Measurements from ENCODE around the gene BET1L.
A peak's percentile ranks its signal among the peaks of the same experiment; 100 is the strongest.

The BET1L gene

DNA sequence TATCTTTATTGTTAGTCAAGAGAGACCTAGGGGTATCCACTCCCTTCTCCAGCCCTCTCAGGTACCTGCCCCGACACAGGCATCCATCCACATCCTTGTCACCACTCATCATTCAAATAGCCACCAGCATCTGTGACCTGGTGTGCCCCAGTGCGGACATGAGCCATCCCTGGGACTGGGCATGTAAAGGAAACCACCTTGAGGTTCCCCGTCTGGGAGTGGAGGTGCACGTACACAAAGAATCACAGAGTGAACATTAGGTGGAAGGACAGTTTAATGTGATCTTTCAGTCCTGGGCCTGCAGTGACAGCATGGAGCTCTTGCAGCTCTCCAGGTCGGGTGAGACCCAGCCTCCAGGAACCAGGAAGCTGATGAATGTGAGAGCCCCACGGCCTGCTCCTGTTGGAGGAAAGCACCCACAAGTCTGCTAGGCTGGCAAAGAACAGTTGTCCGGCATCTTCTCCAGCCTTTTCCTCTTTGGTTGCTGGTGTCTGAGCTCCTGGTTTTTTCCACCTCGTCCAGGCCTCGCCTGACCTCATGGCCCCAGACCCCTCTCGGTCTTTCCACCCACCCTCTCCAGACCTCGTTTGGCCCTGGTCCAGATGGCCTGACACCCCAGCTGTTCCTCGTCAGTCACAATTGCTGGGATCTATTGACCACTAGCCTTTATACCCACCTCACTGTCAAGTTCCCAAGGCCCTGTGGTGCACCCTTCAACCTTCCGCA lies 46.1 kb upstream of the BET1L start:
- peaks cover 35 to 57% of the 10 kb centered on the region in 2 donors for H3K36me3 ChIP-seq (replicated peaks in 1 of 2; ENCODE audit: control insufficient read depth in 2 of 2, insufficient read depth in 2 of 2, low read length in 2 of 2)
- H3K4ac ChIP-seq (ENCODE audit: low read length), result no peak overlapping the region
- no peaks in the 10 kb centered on the region for H3K79me1 ChIP-seq (ENCODE audit: low read depth, low read length)
- H3K27ac ChIP-seq (replicated peaks; ENCODE audit: low read length), result no peak overlapping the region
- no peaks in the 10 kb centered on the region for H3K9me3 ChIP-seq (replicated peaks in 1 of 2; ENCODE audit: control insufficient read depth in 2 of 2, insufficient read depth in 1 of 2, low read depth in 1 of 2, low read length in 2 of 2)
- H4K8ac ChIP-seq (ENCODE audit: low read depth, low read length), result no peak overlapping the region
- no peak overlapping the region for H3K9ac ChIP-seq (ENCODE audit: low read depth, low read length, poor library complexity)
- no peak for DNase-seq (ENCODE audit: low spot score)
- H2AFZ ChIP-seq (ENCODE audit: low read length), result no peak overlapping the region
- H4K91ac ChIP-seq (ENCODE audit: low read depth, low read length, poor library complexity), result no peak overlapping the region
- WGBS, 2 donors (ENCODE audit: extremely low coverage in 2 of 2, insufficient read length in 2 of 2, insufficient replicate concordance in 1 of 2), result no CpG with 5 or more reads among the region's 13 CpGs
- no peaks in the 10 kb centered on the region for H3K27me3 ChIP-seq (ENCODE audit: control insufficient read depth in 3 of 3, insufficient read depth in 3 of 3, low read depth in 1 of 3, low read length in 3 of 3)
- H3K18ac ChIP-seq (ENCODE audit: low read length), result no peak overlapping the region
- H3K14ac ChIP-seq (ENCODE audit: low read length), result no peak overlapping the region
- H3K4me1 ChIP-seq (ENCODE audit: control insufficient read depth in 2 of 2, insufficient read depth in 1 of 2, low read depth in 1 of 2, low read length in 2 of 2), result no peaks in the 10 kb centered on the region
- no peak overlapping the region for H3K23ac ChIP-seq (ENCODE audit: low read depth, low read length, poor library complexity)
- no peak overlapping the region for H2BK12ac ChIP-seq (ENCODE audit: low read length)
- H2BK120ac ChIP-seq (ENCODE audit: low read depth, low read length), result no peak overlapping the region
- H3K4me3 ChIP-seq (ENCODE audit: low read length in 2 of 2), result no peak overlapping the region
- H2AK5ac ChIP-seq (ENCODE audit: low read depth, low read length), result no peak overlapping the region
- H3K4me2 ChIP-seq (ENCODE audit: insufficient read depth, low read length, poor library complexity, severe bottlenecking), result no peak overlapping the region
- H2BK15ac ChIP-seq (ENCODE audit: low read length), result no peak overlapping the region
- no peak overlapping the region for H2BK5ac ChIP-seq (ENCODE audit: low read length)

DNA sequence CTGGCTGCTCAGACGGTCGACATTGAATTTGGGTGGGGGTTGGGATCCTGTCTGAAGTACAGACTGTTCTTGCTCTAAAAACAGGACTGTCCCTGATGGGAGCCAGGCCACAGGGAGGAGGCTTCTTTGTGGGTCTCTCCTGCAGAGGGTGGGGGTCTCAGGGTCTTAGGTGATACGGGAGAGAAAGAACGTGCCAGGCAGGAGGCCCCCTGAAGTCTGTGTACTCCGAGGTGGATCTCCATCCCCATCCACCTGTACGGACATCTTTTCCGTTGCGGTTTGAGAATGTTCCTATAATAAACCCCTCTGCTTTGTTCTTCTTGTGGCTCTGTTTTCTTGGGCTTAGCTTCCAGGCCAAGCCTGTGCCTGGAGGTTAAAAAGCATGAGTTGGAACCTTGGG lies 45.5 kb upstream of the BET1L start:
- H3K9ac ChIP-seq (ENCODE audit: low read depth, low read length, poor library complexity), result no peak overlapping the region
- no peak overlapping the region for H3K23ac ChIP-seq (ENCODE audit: low read depth, low read length, poor library complexity)
- WGBS, 2 donors (ENCODE audit: extremely low coverage in 2 of 2, insufficient read length in 2 of 2, insufficient replicate concordance in 1 of 2), result no CpG with 5 or more reads among the region's 8 CpGs

DNA sequence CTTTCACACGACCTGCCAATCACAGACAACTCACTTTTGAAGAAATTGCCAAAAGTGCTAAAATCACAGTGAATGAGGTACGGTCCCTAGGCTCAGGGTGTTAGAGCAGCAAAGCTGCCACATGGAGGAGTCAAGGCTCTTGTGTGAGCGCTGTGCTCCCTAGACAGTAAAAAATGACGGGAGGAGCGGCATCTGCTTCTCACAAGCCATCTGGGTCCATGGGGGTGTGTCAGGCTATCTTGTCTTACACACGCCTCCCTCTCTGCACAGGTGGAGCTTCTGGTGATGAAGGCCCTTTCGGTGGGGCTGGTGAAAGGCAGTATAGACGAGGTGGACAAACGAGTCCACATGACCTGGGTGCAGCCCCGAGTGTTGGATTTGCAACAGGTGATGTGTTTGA lies 44.4 kb upstream of the BET1L start:
- WGBS, 2 donors (ENCODE audit: extremely low coverage in 2 of 2, insufficient read length in 2 of 2, insufficient replicate concordance in 1 of 2), result no CpG with 5 or more reads among the region's 10 CpGs
- H3K27ac ChIP-seq (replicated peaks; ENCODE audit: low read length), result no peak overlapping the region
- peaks cover 38 to 74% of the 10 kb centered on the region in 2 donors for H3K36me3 ChIP-seq (replicated peaks in 1 of 2; ENCODE audit: control insufficient read depth in 2 of 2, insufficient read depth in 2 of 2, low read length in 2 of 2)
- H2BK15ac ChIP-seq (ENCODE audit: low read length), result no peak overlapping the region
- no peak overlapping the region for H3K4me3 ChIP-seq (ENCODE audit: low read length in 2 of 2)
- H2BK5ac ChIP-seq (ENCODE audit: low read length), result no peak overlapping the region
- no peak overlapping the region for H4K91ac ChIP-seq (ENCODE audit: low read depth, low read length, poor library complexity)
- H3K14ac ChIP-seq (ENCODE audit: low read length), result no peak overlapping the region
- H3K23ac ChIP-seq (ENCODE audit: low read depth, low read length, poor library complexity), result no peak overlapping the region
- no peak overlapping the region for H3K9ac ChIP-seq (ENCODE audit: low read depth, low read length, poor library complexity)
- no peak overlapping the region for H2BK120ac ChIP-seq (ENCODE audit: low read depth, low read length)
- no peaks in the 10 kb centered on the region for H3K4me1 ChIP-seq (ENCODE audit: control insufficient read depth in 2 of 2, insufficient read depth in 1 of 2, low read depth in 1 of 2, low read length in 2 of 2)
- no peaks in the 10 kb centered on the region for H3K79me1 ChIP-seq (ENCODE audit: low read depth, low read length)
- H2AK5ac ChIP-seq (ENCODE audit: low read depth, low read length), result no peak overlapping the region
- DNase-seq (ENCODE audit: low spot score), result no peak
- H3K4ac ChIP-seq (ENCODE audit: low read length), result no peak overlapping the region
- no peak overlapping the region for H2BK12ac ChIP-seq (ENCODE audit: low read length)
- no peak overlapping the region for H3K18ac ChIP-seq (ENCODE audit: low read length)
- H2AFZ ChIP-seq (ENCODE audit: low read length), result no peak overlapping the region
- no peak overlapping the region for H4K8ac ChIP-seq (ENCODE audit: low read depth, low read length)
- H3K4me2 ChIP-seq (ENCODE audit: insufficient read depth, low read length, poor library complexity, severe bottlenecking), result no peak overlapping the region
- H3K9me3 ChIP-seq (replicated peaks in 1 of 2; ENCODE audit: control insufficient read depth in 2 of 2, insufficient read depth in 1 of 2, low read depth in 1 of 2, low read length in 2 of 2), result no peaks in the 10 kb centered on the region
- H3K27me3 ChIP-seq (ENCODE audit: control insufficient read depth in 3 of 3, insufficient read depth in 3 of 3, low read depth in 1 of 3, low read length in 3 of 3), result no peaks in the 10 kb centered on the region

More for the DNA sequence above, 45.5 kb upstream of the BET1L start:
- no peaks in the 10 kb centered on the region for H3K79me1 ChIP-seq (ENCODE audit: low read depth, low read length)
- no peak overlapping the region for H2BK12ac ChIP-seq (ENCODE audit: low read length)
- no peak overlapping the region for H4K91ac ChIP-seq (ENCODE audit: low read depth, low read length, poor library complexity)
- H3K36me3 ChIP-seq (replicated peaks in 1 of 2; ENCODE audit: control insufficient read depth in 2 of 2, insufficient read depth in 2 of 2, low read length in 2 of 2), result peaks cover 35 to 64% of the 10 kb centered on the region in 2 donors
- no peak overlapping the region for H3K27ac ChIP-seq (replicated peaks; ENCODE audit: low read length)
- H3K4me3 ChIP-seq (ENCODE audit: low read length in 2 of 2), result no peak overlapping the region
- H3K4me2 ChIP-seq (ENCODE audit: insufficient read depth, low read length, poor library complexity, severe bottlenecking), result no peak overlapping the region
- no peak overlapping the region for H2BK120ac ChIP-seq (ENCODE audit: low read depth, low read length)
- H4K8ac ChIP-seq (ENCODE audit: low read depth, low read length), result no peak overlapping the region
- no peak overlapping the region for H2BK15ac ChIP-seq (ENCODE audit: low read length)
- H3K9me3 ChIP-seq (replicated peaks in 1 of 2; ENCODE audit: control insufficient read depth in 2 of 2, insufficient read depth in 1 of 2, low read depth in 1 of 2, low read length in 2 of 2), result no peaks in the 10 kb centered on the region
- no peak overlapping the region for H3K4ac ChIP-seq (ENCODE audit: low read length)
- H2BK5ac ChIP-seq (ENCODE audit: low read length), result no peak overlapping the region
- no peak overlapping the region for H3K14ac ChIP-seq (ENCODE audit: low read length)
- no peak overlapping the region for H2AFZ ChIP-seq (ENCODE audit: low read length)
- DNase-seq (ENCODE audit: low spot score), result no peak
- no peaks in the 10 kb centered on the region for H3K27me3 ChIP-seq (ENCODE audit: control insufficient read depth in 3 of 3, insufficient read depth in 3 of 3, low read depth in 1 of 3, low read length in 3 of 3)
- H3K4me1 ChIP-seq (ENCODE audit: control insufficient read depth in 2 of 2, insufficient read depth in 1 of 2, low read depth in 1 of 2, low read length in 2 of 2), result no peaks in the 10 kb centered on the region
- H2AK5ac ChIP-seq (ENCODE audit: low read depth, low read length), result no peak overlapping the region
- no peak overlapping the region for H3K18ac ChIP-seq (ENCODE audit: low read length)

DNA sequence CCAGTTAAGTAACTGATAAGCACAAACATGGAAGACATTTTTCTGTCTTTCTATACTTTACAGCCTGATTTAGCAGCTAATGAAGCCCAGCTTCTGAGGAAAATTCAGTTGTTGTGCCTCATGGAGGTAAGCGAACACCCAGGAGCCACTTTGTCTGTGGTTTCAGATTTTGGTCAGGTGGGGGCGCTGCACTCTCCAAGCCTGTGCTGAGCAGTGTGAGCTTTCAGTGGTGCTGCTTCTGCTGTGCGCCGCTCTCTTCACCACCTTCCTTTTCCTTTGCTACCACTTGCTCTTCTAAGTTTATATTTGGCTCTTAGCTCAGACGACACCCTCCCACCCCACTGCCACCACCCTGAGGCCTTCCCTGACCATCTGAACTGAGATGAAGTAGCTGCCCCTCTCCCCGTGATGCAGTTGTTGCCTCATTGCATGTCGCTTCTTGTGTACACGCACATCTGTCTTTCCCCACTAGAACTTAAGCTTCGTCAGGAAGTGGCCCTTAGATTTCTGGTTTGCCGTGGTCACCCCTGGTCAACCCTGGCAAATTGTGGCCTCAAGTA lies 43.6 kb upstream of the BET1L start:
- Histone ChIP-seq H2BK12ac (ENCODE audit: low read length) (no peak overlapping the region), H3K18ac (ENCODE audit: low read length) (no peak overlapping the region), H3K9me3 (replicated peaks in 1 of 2; ENCODE audit: control insufficient read depth in 2 of 2, insufficient read depth in 1 of 2, low read depth in 1 of 2, low read length in 2 of 2) (no peaks in the 10 kb centered on the region), H3K14ac (ENCODE audit: low read length) (no peak overlapping the region), H3K9ac (ENCODE audit: low read depth, low read length, poor library complexity) (no peak overlapping the region), H3K4me3 (ENCODE audit: low read length in 2 of 2) (no peak overlapping the region), H2AK5ac (ENCODE audit: low read depth, low read length) (no peak overlapping the region), H3K4me1 (ENCODE audit: control insufficient read depth in 2 of 2, insufficient read depth in 1 of 2, low read depth in 1 of 2, low read length in 2 of 2) (no peaks in the 10 kb centered on the region), H3K4me2 (ENCODE audit: insufficient read depth, low read length, poor library complexity, severe bottlenecking) (no peak overlapping the region), H3K36me3 (replicated peaks in 1 of 2; ENCODE audit: control insufficient read depth in 2 of 2, insufficient read depth in 2 of 2, low read length in 2 of 2) (peaks cover 41 to 81% of the 10 kb centered on the region in 2 donors), H4K8ac (ENCODE audit: low read depth, low read length) (no peak overlapping the region), H3K27ac (replicated peaks; ENCODE audit: low read length) (no peak overlapping the region), H2AFZ (ENCODE audit: low read length) (no peak overlapping the region), H2BK120ac (ENCODE audit: low read depth, low read length) (no peak overlapping the region), H2BK5ac (ENCODE audit: low read length) (no peak overlapping the region), H3K27me3 (ENCODE audit: control insufficient read depth in 3 of 3, insufficient read depth in 3 of 3, low read depth in 1 of 3, low read length in 3 of 3) (no peaks in the 10 kb centered on the region), H4K91ac (ENCODE audit: low read depth, low read length, poor library complexity) (no peak overlapping the region), H2BK15ac (ENCODE audit: low read length) (no peak overlapping the region), H3K79me1 (ENCODE audit: low read depth, low read length) (no peaks in the 10 kb centered on the region), H3K23ac (ENCODE audit: low read depth, low read length, poor library complexity) (no peak overlapping the region), H3K4ac (ENCODE audit: low read length) (no peak overlapping the region)
- peak; percentile 70 for DNase-seq (ENCODE audit: low spot score)
- WGBS, 2 donors (ENCODE audit: extremely low coverage in 2 of 2, insufficient read length in 2 of 2, insufficient replicate concordance in 1 of 2), result no CpG with 5 or more reads among the region's 10 CpGs
